ENCODE data around the gene NRXN3. TPM values are rescaled to one million over a fixed set of nuclear protein-coding genes. Genes with fewer than 3 reads are reported as not detected.

The NRXN3 gene
- polyA plus RNA-seq, 1 experiment: 7.0 TPM

DNA sequence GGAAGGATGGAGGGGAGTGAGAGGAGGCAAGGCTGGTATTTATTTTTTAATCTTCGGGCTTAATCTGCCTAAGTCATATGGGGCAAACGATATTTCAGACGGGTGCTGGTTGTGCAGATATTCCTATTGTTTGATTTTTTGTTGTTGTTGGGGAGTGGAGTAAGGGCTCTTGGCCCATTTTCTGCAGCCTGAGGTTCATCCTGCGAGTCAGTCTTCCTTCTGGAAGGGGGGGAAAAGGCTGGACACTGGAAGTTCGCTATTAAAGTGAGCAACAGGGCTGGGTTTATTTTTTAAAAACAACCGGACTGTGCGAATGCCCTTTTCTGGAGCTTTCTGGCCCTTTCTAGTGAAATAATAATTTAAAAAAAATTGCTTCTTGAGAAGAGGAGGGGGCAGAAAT, 2.3 kb downstream of the NRXN3 start:
- Histone ChIP-seq H3K36me3 (ENCODE audit: control insufficient read depth, insufficient read depth, low read length) (no peaks in the 10 kb centered on the region), H3K4me3 (ENCODE audit: low read depth, low read length) (no peak overlapping the region), H3K27me3 (ENCODE audit: control insufficient read depth, insufficient read depth, low read length) (no peaks in the 10 kb centered on the region)
- POLR2A ChIA-PET: no interaction called here
- no peak for DNase-seq (ENCODE audit: low read depth)
- TF ChIP-seq, protein P1, sequence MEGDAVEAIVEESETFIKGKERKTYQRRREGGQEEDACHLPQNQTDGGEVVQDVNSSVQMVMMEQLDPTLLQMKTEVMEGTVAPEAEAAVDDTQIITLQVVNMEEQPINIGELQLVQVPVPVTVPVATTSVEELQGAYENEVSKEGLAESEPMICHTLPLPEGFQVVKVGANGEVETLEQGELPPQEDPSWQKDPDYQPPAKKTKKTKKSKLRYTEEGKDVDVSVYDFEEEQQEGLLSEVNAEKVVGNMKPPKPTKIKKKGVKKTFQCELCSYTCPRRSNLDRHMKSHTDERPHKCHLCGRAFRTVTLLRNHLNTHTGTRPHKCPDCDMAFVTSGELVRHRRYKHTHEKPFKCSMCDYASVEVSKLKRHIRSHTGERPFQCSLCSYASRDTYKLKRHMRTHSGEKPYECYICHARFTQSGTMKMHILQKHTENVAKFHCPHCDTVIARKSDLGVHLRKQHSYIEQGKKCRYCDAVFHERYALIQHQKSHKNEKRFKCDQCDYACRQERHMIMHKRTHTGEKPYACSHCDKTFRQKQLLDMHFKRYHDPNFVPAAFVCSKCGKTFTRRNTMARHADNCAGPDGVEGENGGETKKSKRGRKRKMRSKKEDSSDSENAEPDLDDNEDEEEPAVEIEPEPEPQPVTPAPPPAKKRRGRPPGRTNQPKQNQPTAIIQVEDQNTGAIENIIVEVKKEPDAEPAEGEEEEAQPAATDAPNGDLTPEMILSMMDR (IDR thresholded peaks at IDR 0.05; ENCODE audit: insufficient read depth, low read depth, low read length): no peak
- CTCF ChIA-PET: no interaction called here

DNA sequence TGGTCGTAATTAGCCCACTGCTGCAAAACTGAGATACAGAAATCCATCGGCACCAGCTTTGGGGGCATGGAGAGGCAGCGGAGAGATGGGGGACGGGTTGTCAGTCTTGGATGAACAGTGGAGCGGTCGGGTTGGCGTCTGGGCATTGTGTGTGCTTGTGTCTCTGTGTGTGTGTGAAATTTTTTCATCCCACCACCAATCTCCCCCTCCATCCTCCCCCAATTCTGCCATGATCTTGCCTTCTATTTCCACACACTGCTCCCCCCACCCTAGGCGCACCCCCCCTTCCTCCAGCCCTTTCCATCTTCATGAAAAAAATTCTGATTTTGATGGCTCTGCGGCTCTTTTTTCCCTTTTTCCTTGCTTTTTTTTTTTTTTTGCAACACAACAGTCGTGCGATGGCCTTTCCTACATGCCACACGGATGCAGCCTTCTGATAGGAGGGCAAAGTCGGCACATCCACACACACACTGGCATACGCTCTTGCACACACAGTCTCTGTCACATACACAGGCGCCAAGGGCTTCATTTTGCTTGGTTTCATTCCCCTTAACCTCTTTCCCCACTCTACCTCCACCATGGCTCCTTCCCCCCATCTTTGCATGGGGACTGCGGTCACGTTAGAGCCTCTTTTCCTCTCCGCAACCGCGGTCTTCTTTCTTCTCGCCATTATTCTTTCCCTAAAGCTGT, 3.3 kb downstream of the NRXN3 start:
- ChIA-PET POLR2A (no interaction called here), CTCF (no interaction called here)
- TF ChIP-seq, protein P1 (IDR thresholded peaks at IDR 0.05; ENCODE audit: insufficient read depth, low read depth, low read length): no peak
- Histone ChIP-seq H3K27me3 (ENCODE audit: control insufficient read depth, insufficient read depth, low read length) (no peaks in the 10 kb centered on the region), H3K36me3 (ENCODE audit: control insufficient read depth, insufficient read depth, low read length) (no peaks in the 10 kb centered on the region), H3K4me3 (ENCODE audit: low read depth, low read length) (no peak overlapping the region)
- no peak for DNase-seq (ENCODE audit: low read depth)

- H3K36me3 ChIP-seq (ENCODE audit: control insufficient read depth, insufficient read depth, low read length): no peaks in the 10 kb centered on the region
- no peaks in the 10 kb centered on the region for H3K27me3 ChIP-seq (ENCODE audit: control insufficient read depth, insufficient read depth, low read length)
- ChIA-PET CTCF (no interaction called here), POLR2A (no interaction called here)
- TF ChIP-seq, protein P1 (IDR thresholded peaks at IDR 0.05; ENCODE audit: insufficient read depth, low read depth, low read length): no peak
- no peak for DNase-seq (ENCODE audit: low read depth)
- H3K4me3 ChIP-seq (ENCODE audit: low read depth, low read length): no peak overlapping the region
Measured at GRCh38 chr14:78175412-78175811, 5.2 kb downstream of the NRXN3 start.

DNA sequence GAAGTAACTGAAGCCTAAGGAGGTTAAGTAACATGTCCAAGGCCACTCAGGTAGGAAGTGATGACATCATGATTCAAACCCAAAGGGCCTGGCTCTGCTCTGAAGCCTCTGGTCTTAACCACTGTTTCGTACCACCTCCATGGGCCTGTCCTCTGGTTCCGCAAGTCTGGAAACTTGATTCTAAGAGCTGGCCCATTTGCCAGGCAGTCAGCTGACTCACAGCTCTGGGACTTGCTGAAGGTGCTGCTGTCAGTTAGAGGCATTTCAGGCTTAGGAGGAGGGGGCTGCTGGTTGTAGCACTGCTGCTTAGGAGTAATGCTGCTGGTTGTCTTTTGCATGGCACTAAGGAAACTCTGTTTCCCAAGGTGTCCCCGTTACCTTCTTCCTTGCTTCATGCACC, 7.9 kb downstream of the NRXN3 start:
- ChIA-PET POLR2A (no interaction called here), CTCF (no interaction called here)
- no peak for DNase-seq (ENCODE audit: low read depth)
- TF ChIP-seq, protein P1 (IDR thresholded peaks at IDR 0.05; ENCODE audit: insufficient read depth, low read depth, low read length): no peak
- Histone ChIP-seq H3K27me3 (ENCODE audit: control insufficient read depth, insufficient read depth, low read length) (no peaks in the 10 kb centered on the region), H3K4me3 (ENCODE audit: low read depth, low read length) (no peak overlapping the region), H3K36me3 (ENCODE audit: control insufficient read depth, insufficient read depth, low read length) (no peaks in the 10 kb centered on the region)

GRCh38 chr14:78178971-78179370, 8.8 kb downstream of the NRXN3 start:
- no peaks in the 10 kb centered on the region for H3K27me3 ChIP-seq (ENCODE audit: control insufficient read depth, insufficient read depth, low read length)
- ChIA-PET POLR2A (no interaction called here), CTCF (no interaction called here)
- no peak for DNase-seq (ENCODE audit: low read depth)
- no peak overlapping the region for H3K4me3 ChIP-seq (ENCODE audit: low read depth, low read length)
- no peaks in the 10 kb centered on the region for H3K36me3 ChIP-seq (ENCODE audit: control insufficient read depth, insufficient read depth, low read length)
- TF ChIP-seq, protein P1 (IDR thresholded peaks at IDR 0.05; ENCODE audit: insufficient read depth, low read depth, low read length): no peak

Data from BJ (cell line).